ENCODE data around the gene BCORL1.

The BCORL1 gene

GRCh38 chrX:130095249-130096030 lies 113.0 kb downstream of the BCORL1 start:
- no peak for DNase-seq (ENCODE audit: low read depth)
- H3K4me3 ChIP-seq (ENCODE audit: low read depth, low read length), result no peak overlapping the region
- no peak for TF ChIP-seq CTCF (IDR thresholded peaks at IDR 0.05; ENCODE audit: insufficient read depth, low read depth, low read length, missing control alignments)

- H3K4me3 ChIP-seq (ENCODE audit: low read depth, low read length), result no peak overlapping the region
- no peak for TF ChIP-seq CTCF (IDR thresholded peaks at IDR 0.05; ENCODE audit: insufficient read depth, low read depth, low read length, missing control alignments)
- DNase-seq (ENCODE audit: low read depth), result no peak
Observed at GRCh38 chrX:130097507-130098209, 115.2 kb downstream of the BCORL1 start.

- no peak for TF ChIP-seq CTCF (IDR thresholded peaks at IDR 0.05; ENCODE audit: insufficient read depth, low read depth, low read length, missing control alignments)
- no peak for DNase-seq (ENCODE audit: low read depth)
- H3K4me3 ChIP-seq (ENCODE audit: low read depth, low read length), result no peak overlapping the region
Observed at GRCh38 chrX:130098210-130098552, 115.7 kb downstream of the BCORL1 start.

GRCh38 chrX:130100180-130100579 lies 117.7 kb downstream of the BCORL1 start:
- DNase-seq (ENCODE audit: low read depth), result no peak
- no peak overlapping the region for H3K4me3 ChIP-seq (ENCODE audit: low read depth, low read length)
- no peak for TF ChIP-seq CTCF (IDR thresholded peaks at IDR 0.05; ENCODE audit: insufficient read depth, low read depth, low read length, missing control alignments)

GRCh38 chrX:130103605-130104004 lies 121.2 kb downstream of the BCORL1 start:
- H3K4me3 ChIP-seq (ENCODE audit: low read depth, low read length), result no peak overlapping the region
- no peak for TF ChIP-seq CTCF (IDR thresholded peaks at IDR 0.05; ENCODE audit: insufficient read depth, low read depth, low read length, missing control alignments)
- DNase-seq (ENCODE audit: low read depth), result no peak

GRCh38 chrX:130105244-130105643 lies 122.8 kb downstream of the BCORL1 start:
- DNase-seq (ENCODE audit: low read depth), result no peak
- no peak overlapping the region for H3K4me3 ChIP-seq (ENCODE audit: low read depth, low read length)
- no peak for TF ChIP-seq CTCF (IDR thresholded peaks at IDR 0.05; ENCODE audit: insufficient read depth, low read depth, low read length, missing control alignments)

All from GM12865 (cell line).